IMR-90 (cell line): ENCODE measurements around the gene ATP7A. TPM values are rescaled to one million over a fixed set of nuclear protein-coding genes. Genes with fewer than 3 reads are reported as not detected.

Source experiments
- ATAC-seq: fragments of 200-7000 bp; cut with Tn5 transposase; 2 replicates; pipeline ENCODE4 v1.9.1; 2020; ENCODE audit warnings: low read depth, mild to moderate bottlenecking, moderate library complexity
- BruUV-seq: library from RNA; stranded (reverse); fragments of 400-500 nt; replicated peaks from 2 replicates; lab custom pipeline; 2021; lab: Mats Ljungman, UMichigan
- CTCF ChIA-PET: fragments of 300-600 bp; formaldehyde crosslinking; extraction: SDS; loops from one replicate; lab custom pipeline; 2021; ENCODE audit warnings: antibody characterized with exemption; lab: Yijun Ruan, JAX
- POLR2A ChIA-PET: fragments of 300-600 bp; sonication (Branson Sonifier 250); formaldehyde crosslinking; loops from one replicate; lab custom pipeline; 2022; ENCODE audit warnings: antibody characterized with exemption; ENCODE audit not compliant: unreplicated experiment; lab: Charles Lee
- DNase-seq: peaks from one replicate; pipeline ENCODE4 v3.0.0; 2013
- H2AFZ ChIP-seq: replicated peaks from 2 replicates; pipeline ENCODE3; 2013; ENCODE audit warnings: low read length, mild to moderate bottlenecking; ENCODE audit not compliant: poor library complexity
- H2AK5ac ChIP-seq: 2 replicates; pipeline ENCODE4 v1.6.1; 2013; ENCODE audit warnings: low read depth, low read length, inconsistent platforms
- H2AK9ac ChIP-seq: replicated peaks from 2 replicates; pipeline ENCODE3; 2013; ENCODE audit warnings: mild to moderate bottlenecking, low read depth, low read length, moderate library complexity; ENCODE audit not compliant: poor library complexity
- H2BK120ac ChIP-seq: 2 replicates; pipeline ENCODE4 v1.6.1; 2013; ENCODE audit warnings: low read depth, low read length, inconsistent platforms
- H2BK15ac ChIP-seq: 3 replicates; pipeline ENCODE4 v1.6.1; 2013; ENCODE audit warnings: low read depth, low read length, inconsistent platforms
- H2BK20ac ChIP-seq: 2 replicates; pipeline ENCODE4 v1.6.1; 2013; ENCODE audit warnings: low read depth, mild to moderate bottlenecking, inconsistent platforms, low read length, moderate library complexity
- H2BK5ac ChIP-seq: 2 replicates; pipeline ENCODE4 v1.6.1; 2013; ENCODE audit warnings: mild to moderate bottlenecking, low read depth, low read length, inconsistent platforms; ENCODE audit not compliant: poor library complexity, severe bottlenecking
- H3K14ac ChIP-seq: replicated peaks from 2 replicates; pipeline ENCODE4 v1.6.1; 2013; ENCODE audit warnings: low read depth, low read length, inconsistent platforms
- H3K18ac ChIP-seq: 2 replicates; pipeline ENCODE4 v1.6.1; 2013; ENCODE audit warnings: low read depth, low read length, control low read depth
- H3K23ac ChIP-seq: 2 replicates; pipeline ENCODE4 v1.6.1; 2013; ENCODE audit warnings: low read depth, low read length, inconsistent platforms
- H3K27ac ChIP-seq: 2 replicates; pipeline ENCODE4 v1.5.1; 2013; ENCODE audit warnings: mild to moderate bottlenecking, control low read depth, low read length; ENCODE audit not compliant: insufficient read depth
- H3K27me3 ChIP-seq: 2 replicates; pipeline ENCODE4 v1.6.1; 2013; ENCODE audit warnings: low read length; ENCODE audit not compliant: control insufficient read depth, insufficient read depth
- H3K36me3 ChIP-seq: 2 replicates; pipeline ENCODE4 v1.6.1; 2013; ENCODE audit warnings: low read length, mixed read lengths; ENCODE audit not compliant: control insufficient read depth, insufficient read depth
- H3K4ac ChIP-seq: 2 replicates; pipeline ENCODE4 v1.6.1; 2013; ENCODE audit warnings: low read depth, low read length, inconsistent platforms
- H3K4me1 ChIP-seq: 2 replicates; pipeline ENCODE4 v1.6.1; 2013; ENCODE audit warnings: low read length, mixed read lengths; ENCODE audit not compliant: control insufficient read depth, insufficient read depth
- H3K4me2 ChIP-seq: 2 replicates; pipeline ENCODE4 v1.6.1; 2013; ENCODE audit warnings: low read depth, mild to moderate bottlenecking, control low read depth, low read length, moderate library complexity
- H3K4me3 ChIP-seq: 2 replicates; pipeline ENCODE4 v1.5.1; 2013; ENCODE audit warnings: low read depth, mild to moderate bottlenecking, control low read depth, low read length, moderate library complexity; ENCODE audit not compliant: insufficient read depth
- H3K56ac ChIP-seq: 2 replicates; pipeline ENCODE4 v1.6.1; 2013; ENCODE audit warnings: low read length, inconsistent platforms; ENCODE audit not compliant: insufficient read depth; ENCODE audit errors: extremely low read depth
- H3K79me1 ChIP-seq, 2 experiments: 2 replicates each; pipeline ENCODE4 v1.6.1; 2013; ENCODE audit warnings: low read length in 2 of 2, inconsistent platforms in 1 of 2, low read depth in 1 of 2
- H3K9ac ChIP-seq: 2 replicates; pipeline ENCODE4 v1.6.1; 2013; ENCODE audit warnings: low read depth, low read length, control low read depth
- H3K9me1 ChIP-seq: 2 replicates; pipeline ENCODE4 v1.6.1; 2013; ENCODE audit warnings: low read length, inconsistent platforms; ENCODE audit not compliant: insufficient read depth
- H3K9me3 ChIP-seq: 2 replicates; pipeline ENCODE4 v1.6.1; 2013; ENCODE audit warnings: low read length; ENCODE audit not compliant: control insufficient read depth, insufficient read depth
- H4K20me1 ChIP-seq: 2 replicates; pipeline ENCODE4 v1.6.1; 2013; ENCODE audit warnings: low read length, inconsistent platforms; ENCODE audit not compliant: insufficient read depth
- H4K5ac ChIP-seq: 2 replicates; pipeline ENCODE4 v1.6.1; 2013; ENCODE audit warnings: mild to moderate bottlenecking, low read depth, low read length, control low read depth
- H4K8ac ChIP-seq, 2 experiments: 2 replicates each; pipeline ENCODE4 v1.6.1; 2013; ENCODE audit warnings: low read depth in 2 of 2, low read length in 2 of 2, control low read depth in 1 of 2, inconsistent platforms in 1 of 2
- H4K91ac ChIP-seq: 2 replicates; pipeline ENCODE4 v1.6.1; 2013; ENCODE audit warnings: low read depth, low read length, inconsistent platforms; ENCODE audit not compliant: insufficient read depth
- CEBPB ChIP-seq: IDR thresholded peaks from 2 replicates; pipeline ENCODE4 v1.6.1; 2012; ENCODE audit warnings: low read depth, low read length, improper control_type of control experiment
- CHD1 ChIP-seq: IDR thresholded peaks from 2 replicates; pipeline ENCODE4 v1.6.1; 2012; ENCODE audit warnings: low read depth, low read length, improper control_type of control experiment
- FOS ChIP-seq: fragments of 150-350 bp; IDR thresholded peaks from 2 replicates; pipeline ENCODE4 v1.6.1; 2016; ENCODE audit warnings: low read depth, low read length
- MXI1 ChIP-seq: IDR thresholded peaks from 2 replicates; pipeline ENCODE4 v1.6.1; 2012; ENCODE audit warnings: low read depth, mild to moderate bottlenecking, low read length, moderate library complexity, borderline replicate concordance
- NFE2L2 ChIP-seq: fragments of 150-350 bp; IDR thresholded peaks from 2 replicates; pipeline ENCODE4 v1.6.1; 2016; ENCODE audit warnings: low read depth, mild to moderate bottlenecking, low read length
- RCOR1 ChIP-seq: IDR thresholded peaks from 2 replicates; pipeline ENCODE4 v1.6.1; 2012; ENCODE audit warnings: mild to moderate bottlenecking, low read length, improper control_type of control experiment; ENCODE audit not compliant: insufficient replicate concordance
- RFX5 ChIP-seq: IDR thresholded peaks from 2 replicates; pipeline ENCODE4 v1.8.0; 2012; ENCODE audit warnings: low read depth, mild to moderate bottlenecking, low read length, moderate library complexity
- SMC3 ChIP-seq: fragments of 150-350 bp; IDR thresholded peaks from 2 replicates; pipeline ENCODE4 v1.6.1; 2016; ENCODE audit warnings: low read depth, mild to moderate bottlenecking, antibody characterized with exemption, low read length, moderate library complexity
- WGBS, 2 experiments: methylation state at CpG; one replicate each; pipeline versions ENCODE4 v1.1.5 to v1.1.7; 2013; ENCODE audit warnings: missing lambda C conversion rate in 2 of 2; ENCODE audit not compliant: insufficient read length in 1 of 2; ENCODE audit errors: extremely low coverage in 2 of 2; 5-methylcytosine and 5-hydroxymethylcytosine counted together
- dilution Hi-C: fragments of 300-500 bp; cut with HindIII; formaldehyde crosslinking; loops from one replicate; pipeline ENCODE4 v1.14.3; 2018; ENCODE audit warnings: low sequenced_read_pairs; ENCODE audit not compliant: unreplicated experiment
- in situ Hi-C: fragments of 300-500 bp; cut with MboI; formaldehyde crosslinking; loops from 3 replicates; pipeline ENCODE4 v1.14.3; 2019; ENCODE audit warnings: low sequenced_read_pairs, inconsistent platforms, mixed read lengths
- intact Hi-C: fragments of 100-400 bp; cut with micrococcal nuclease; formaldehyde crosslinking; loops from 2 replicates; pipeline ENCODE4 v1.10.0; 2022
- polyA plus RNA-seq, 3 experiments: library from polyadenylated mRNA; depleted of rRNA; stranded (reverse); fragments of >200 nt; gene quantifications; 2 replicates each; pipeline ENCODE4 v1.2.3, GENCODE V29; 2012; ENCODE audit warnings: low replicate concordance in 1 of 3
- total RNA-seq: library from RNA; depleted of rRNA; stranded (reverse); fragments of >200 nt; gene quantifications from 2 replicates; pipeline ENCODE4 v1.2.3, GENCODE V29; 2012
- TF ChIP-seq, protein P1 (sequence below): fragments of 150-350 bp; IDR thresholded peaks from 2 replicates; pipeline ENCODE4 v1.6.1; 2017; ENCODE audit warnings: mild to moderate bottlenecking, antibody characterized with exemption, low read length, low read depth
- TF ChIP-seq, protein P2 (sequence below): fragments of 150-350 bp; IDR thresholded peaks from 2 replicates; pipeline ENCODE4 v1.6.1; 2016; ENCODE audit warnings: low read depth, mild to moderate bottlenecking, low read length, moderate library complexity, borderline replicate concordance

Gene ATP7A
- total and polyA plus RNA-seq, 2 of the 4 experiments (the other 2 are of a cell fraction) = 4.2 to 22.4 TPM

DNA sequence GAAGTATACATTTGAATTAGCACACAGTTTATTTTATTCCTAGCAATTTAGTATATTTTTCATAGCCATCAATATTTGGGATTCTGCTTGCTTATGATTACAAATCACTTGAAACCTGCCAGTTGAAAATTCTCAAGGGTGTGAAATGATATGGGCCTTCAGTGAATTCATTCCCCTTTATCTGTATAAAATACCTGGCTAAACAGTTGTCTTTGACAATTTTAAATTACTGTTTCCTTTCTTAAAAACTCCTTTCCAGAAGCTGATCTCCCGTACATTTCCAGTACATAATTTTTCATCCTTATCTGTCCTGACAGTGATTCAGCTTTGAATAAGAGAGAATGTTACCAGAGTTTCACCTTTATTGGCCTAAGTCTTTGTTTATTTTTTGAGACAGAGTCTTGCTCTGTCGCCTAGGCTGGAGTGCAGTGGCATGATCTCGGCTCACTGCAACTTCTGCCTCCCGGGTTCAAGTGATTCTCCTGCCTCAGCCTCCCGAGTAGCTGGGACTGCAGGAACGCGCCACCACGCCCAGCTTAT is 13.9 kb downstream of the ATP7A start:
- no TSS peak for BruUV-seq
- 20% methylated on average over 1 of the region's 8 CpGs; no CpG with 5 or more reads in 1 of the 2 experiments for WGBS, 2 experiments
- DNase-seq = no peak

More for the DNA sequence above, 13.9 kb downstream of the ATP7A start:
- no peak overlapping the region for H3K9ac ChIP-seq
- no peak overlapping the region for H3K4me3 ChIP-seq
- no peaks in the 10 kb centered on the region for H4K20me1 ChIP-seq
- no peak for ATAC-seq
- no peak overlapping the region for H4K5ac ChIP-seq
- no peak overlapping the region for H4K91ac ChIP-seq
- no peak overlapping the region for H4K8ac ChIP-seq
- H3K9me1 ChIP-seq = no peaks in the 10 kb centered on the region
- no peak overlapping the region for H2AK9ac ChIP-seq
- peaks cover 0 to 4% of the 10 kb centered on the region in 2 experiments; a peak in 2 of 4 replicates for H3K79me1 ChIP-seq
- in situ Hi-C loops = no loop called here
- no peak overlapping the region for H3K23ac ChIP-seq
- no peaks in the 10 kb centered on the region for H3K9me3 ChIP-seq
- no peak overlapping the region for H3K27ac ChIP-seq
- no peaks in the 10 kb centered on the region for H3K36me3 ChIP-seq
- H3K4ac ChIP-seq = no peak overlapping the region
- H2BK120ac ChIP-seq = no peak overlapping the region
- H3K14ac ChIP-seq = no peak overlapping the region
- dilution Hi-C loops = no loop called here
- no peak overlapping the region for H2AK5ac ChIP-seq
- H2BK5ac ChIP-seq = no peak overlapping the region
- H2BK15ac ChIP-seq = no peak overlapping the region
- no peak overlapping the region for H3K56ac ChIP-seq
- intact Hi-C loops = no loop called here
- TF ChIP-seq MXI1 (no peak), CHD1 (no peak), FOS (no peak), RCOR1 (no peak), NFE2L2 (no peak), CEBPB (no peak), RFX5 (no peak), SMC3 (no peak)
- TF ChIP-seq, protein P1, sequence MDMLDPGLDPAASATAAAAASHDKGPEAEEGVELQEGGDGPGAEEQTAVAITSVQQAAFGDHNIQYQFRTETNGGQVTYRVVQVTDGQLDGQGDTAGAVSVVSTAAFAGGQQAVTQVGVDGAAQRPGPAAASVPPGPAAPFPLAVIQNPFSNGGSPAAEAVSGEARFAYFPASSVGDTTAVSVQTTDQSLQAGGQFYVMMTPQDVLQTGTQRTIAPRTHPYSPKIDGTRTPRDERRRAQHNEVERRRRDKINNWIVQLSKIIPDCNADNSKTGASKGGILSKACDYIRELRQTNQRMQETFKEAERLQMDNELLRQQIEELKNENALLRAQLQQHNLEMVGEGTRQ = no peak
- TF ChIP-seq, protein P2, sequence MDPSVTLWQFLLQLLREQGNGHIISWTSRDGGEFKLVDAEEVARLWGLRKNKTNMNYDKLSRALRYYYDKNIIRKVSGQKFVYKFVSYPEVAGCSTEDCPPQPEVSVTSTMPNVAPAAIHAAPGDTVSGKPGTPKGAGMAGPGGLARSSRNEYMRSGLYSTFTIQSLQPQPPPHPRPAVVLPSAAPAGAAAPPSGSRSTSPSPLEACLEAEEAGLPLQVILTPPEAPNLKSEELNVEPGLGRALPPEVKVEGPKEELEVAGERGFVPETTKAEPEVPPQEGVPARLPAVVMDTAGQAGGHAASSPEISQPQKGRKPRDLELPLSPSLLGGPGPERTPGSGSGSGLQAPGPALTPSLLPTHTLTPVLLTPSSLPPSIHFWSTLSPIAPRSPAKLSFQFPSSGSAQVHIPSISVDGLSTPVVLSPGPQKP = no peak
- no peaks in the 10 kb centered on the region for H3K4me1 ChIP-seq
- H3K18ac ChIP-seq = no peak overlapping the region
- POLR2A ChIA-PET = no interaction called here
- H2BK20ac ChIP-seq = no peak overlapping the region
- no peak overlapping the region for H2AFZ ChIP-seq
- CTCF ChIA-PET = no interaction called here
- H3K27me3 ChIP-seq = no peaks in the 10 kb centered on the region
- no peak overlapping the region for H3K4me2 ChIP-seq
